ENCODE measurements around the gene POU2F1. TPM values are rescaled to one million over a fixed set of nuclear protein-coding genes. Genes with fewer than 3 reads are reported as not detected.

The POU2F1 gene
- total and polyA plus RNA-seq, 8 donors = 1.2 to 36.2 (median 7.7) TPM

DNA sequence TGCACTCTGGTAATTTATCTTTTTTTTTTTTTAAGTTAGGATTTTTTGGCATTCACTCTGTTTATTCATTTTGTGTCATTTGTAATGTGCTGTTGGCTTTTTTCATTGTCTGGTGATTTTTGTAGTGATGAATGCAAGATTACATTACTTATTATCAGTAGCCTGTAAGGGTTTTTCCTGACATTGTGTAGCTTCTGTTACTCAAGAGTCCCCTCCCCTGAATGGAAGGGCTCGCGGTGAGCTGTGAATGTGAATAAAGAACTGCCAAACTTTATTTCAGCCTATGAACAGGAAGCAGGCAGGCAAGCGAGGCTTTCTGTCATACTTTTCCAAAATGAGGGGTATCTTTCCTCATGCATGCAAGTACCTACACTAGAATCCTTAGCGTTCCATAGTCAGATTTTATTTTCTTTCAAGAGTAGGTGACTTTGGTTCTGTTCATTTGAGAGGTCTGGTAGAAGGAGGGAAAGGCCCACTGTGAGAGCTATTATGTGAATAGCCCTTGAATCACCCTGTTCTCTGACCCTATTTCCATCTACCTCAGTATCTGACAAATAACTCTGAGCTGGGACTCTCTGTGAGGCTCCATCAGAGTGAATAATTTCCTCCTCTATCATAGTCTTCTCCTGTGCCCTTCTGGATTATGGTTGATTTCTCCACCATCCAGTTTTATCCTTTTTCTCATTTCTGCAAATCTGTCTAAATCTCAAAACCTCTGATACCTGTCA lies 183.6 kb downstream of the POU2F1 start:
- intact Hi-C loops (cut with DNase I; ENCODE audit: low total_unique reads) = no loop called here
- Histone ChIP-seq H3K4me3 (no peak overlapping the region), H3K36me3 (peaks cover 2 to 37% (median 35%) of the 10 kb centered on the region in 4 donors), H3K9me3 (no peaks in the 10 kb centered on the region), H3K4me1 (no peaks in the 10 kb centered on the region), H3K27ac (no peak overlapping the region), H3K27me3 (no peaks in the 10 kb centered on the region)
- DNase-seq = no peak
- TF ChIP-seq, protein P1, sequence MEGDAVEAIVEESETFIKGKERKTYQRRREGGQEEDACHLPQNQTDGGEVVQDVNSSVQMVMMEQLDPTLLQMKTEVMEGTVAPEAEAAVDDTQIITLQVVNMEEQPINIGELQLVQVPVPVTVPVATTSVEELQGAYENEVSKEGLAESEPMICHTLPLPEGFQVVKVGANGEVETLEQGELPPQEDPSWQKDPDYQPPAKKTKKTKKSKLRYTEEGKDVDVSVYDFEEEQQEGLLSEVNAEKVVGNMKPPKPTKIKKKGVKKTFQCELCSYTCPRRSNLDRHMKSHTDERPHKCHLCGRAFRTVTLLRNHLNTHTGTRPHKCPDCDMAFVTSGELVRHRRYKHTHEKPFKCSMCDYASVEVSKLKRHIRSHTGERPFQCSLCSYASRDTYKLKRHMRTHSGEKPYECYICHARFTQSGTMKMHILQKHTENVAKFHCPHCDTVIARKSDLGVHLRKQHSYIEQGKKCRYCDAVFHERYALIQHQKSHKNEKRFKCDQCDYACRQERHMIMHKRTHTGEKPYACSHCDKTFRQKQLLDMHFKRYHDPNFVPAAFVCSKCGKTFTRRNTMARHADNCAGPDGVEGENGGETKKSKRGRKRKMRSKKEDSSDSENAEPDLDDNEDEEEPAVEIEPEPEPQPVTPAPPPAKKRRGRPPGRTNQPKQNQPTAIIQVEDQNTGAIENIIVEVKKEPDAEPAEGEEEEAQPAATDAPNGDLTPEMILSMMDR (IDR thresholded peaks at IDR 0.05) = no peak
- TF ChIP-seq EP300 (IDR thresholded peaks at IDR 0.05) (no peak), POLR2AphosphoS5 (IDR thresholded peaks at IDR 0.05) (no peak), POLR2A (IDR thresholded peaks at IDR 0.05) (no peak)
- 76 to 90% (median 86%) methylated on average over 4 of the region's 4 CpGs for WGBS, 5 donors

DNA sequence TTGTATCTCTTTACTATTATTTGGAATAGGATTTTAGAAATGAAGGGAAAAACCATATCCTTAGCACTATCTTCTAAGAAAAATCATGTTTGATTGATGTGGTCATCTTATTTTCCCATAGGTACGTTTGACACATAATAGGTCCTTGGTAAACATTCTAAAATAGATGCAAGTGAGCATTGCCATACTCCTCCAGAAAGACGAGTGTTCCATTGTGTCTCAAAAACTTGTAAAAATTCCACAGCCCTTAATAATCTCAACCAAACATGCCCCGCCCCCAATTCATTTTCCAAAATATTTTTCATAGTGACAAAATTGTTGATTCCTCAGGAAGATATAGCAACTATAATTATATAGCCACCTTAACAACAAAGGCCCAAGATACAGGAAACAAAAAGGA lies 184.2 kb downstream of the POU2F1 start:
- Histone ChIP-seq H3K27me3 (no peaks in the 10 kb centered on the region), H3K4me3 (no peak overlapping the region), H3K9me3 (no peaks in the 10 kb centered on the region), H3K27ac (no peak overlapping the region), H3K4me1 (no peaks in the 10 kb centered on the region), H3K36me3 (peaks cover 0 to 35% (median 31%) of the 10 kb centered on the region in 4 donors)
- 85 to 94% (median 88%) methylated on average over 3 of the region's 3 CpGs for WGBS, 5 donors
- DNase-seq = no peak
- intact Hi-C loops (cut with DNase I; ENCODE audit: low total_unique reads) = no loop called here
- TF ChIP-seq EP300 (IDR thresholded peaks at IDR 0.05) = no peak
- TF ChIP-seq POLR2A (IDR thresholded peaks at IDR 0.05) = no peak
- no peak for TF ChIP-seq POLR2AphosphoS5 (IDR thresholded peaks at IDR 0.05)
- TF ChIP-seq, protein P1 (IDR thresholded peaks at IDR 0.05) = no peak

DNA sequence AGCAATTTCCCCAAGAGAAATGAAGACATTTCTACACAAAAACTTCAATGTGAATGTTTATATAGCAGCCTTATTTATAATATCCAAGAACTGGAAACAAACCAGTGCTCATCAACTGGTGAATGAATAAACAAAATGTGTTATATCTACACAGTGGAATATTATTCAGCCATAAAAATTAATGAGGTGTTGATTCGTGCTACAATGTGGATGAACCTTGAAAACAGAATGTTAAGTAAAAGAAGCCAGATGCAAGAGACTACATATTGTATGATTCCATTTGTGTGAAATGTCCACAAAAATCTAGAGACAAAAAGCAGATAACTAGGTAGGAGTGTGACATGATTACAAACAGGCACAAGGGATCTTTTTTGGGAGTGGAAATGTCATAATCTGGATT lies 187.7 kb downstream of the POU2F1 start:
- intact Hi-C loops (cut with DNase I; ENCODE audit: low total_unique reads) = no loop called here
- no peaks in the 10 kb centered on the region for H3K4me1 ChIP-seq
- WGBS, 5 donors = 92 to 94% (median 92%) methylated on average over 1 of the region's 1 CpG
- no peaks in the 10 kb centered on the region for H3K9me3 ChIP-seq
- no peak overlapping the region for H3K4me3 ChIP-seq
- H3K27ac ChIP-seq = no peak overlapping the region
- no peak for TF ChIP-seq EP300 (IDR thresholded peaks at IDR 0.05)
- TF ChIP-seq POLR2AphosphoS5 (IDR thresholded peaks at IDR 0.05) = no peak
- TF ChIP-seq, protein P1 (IDR thresholded peaks at IDR 0.05) = no peak
- TF ChIP-seq POLR2A (IDR thresholded peaks at IDR 0.05) = no peak
- peaks cover 7 to 43% (median 37%) of the 10 kb centered on the region in 4 donors for H3K36me3 ChIP-seq
- no peak for DNase-seq
- H3K27me3 ChIP-seq = no peaks in the 10 kb centered on the region

- H3K4me3 ChIP-seq = no peak overlapping the region
- H3K4me1 ChIP-seq = no peaks in the 10 kb centered on the region
- intact Hi-C loops (cut with DNase I; ENCODE audit: low total_unique reads) = no loop called here
- no peak overlapping the region for H3K27ac ChIP-seq
- DNase-seq = peak in 1 of 2 donors; percentile 19
- H3K9me3 ChIP-seq = no peaks in the 10 kb centered on the region
- no peaks in the 10 kb centered on the region for H3K27me3 ChIP-seq
- 88 to 94% (median 92%) methylated on average over 1 of the region's 1 CpG for WGBS, 5 donors
- H3K36me3 ChIP-seq = peaks cover 7 to 51% (median 42%) of the 10 kb centered on the region in 4 donors
- no peak for TF ChIP-seq EP300 (IDR thresholded peaks at IDR 0.05)
These were observed 188.5 kb downstream of the POU2F1 start for GRCh38 chr1:167409183-167409582.

DNA sequence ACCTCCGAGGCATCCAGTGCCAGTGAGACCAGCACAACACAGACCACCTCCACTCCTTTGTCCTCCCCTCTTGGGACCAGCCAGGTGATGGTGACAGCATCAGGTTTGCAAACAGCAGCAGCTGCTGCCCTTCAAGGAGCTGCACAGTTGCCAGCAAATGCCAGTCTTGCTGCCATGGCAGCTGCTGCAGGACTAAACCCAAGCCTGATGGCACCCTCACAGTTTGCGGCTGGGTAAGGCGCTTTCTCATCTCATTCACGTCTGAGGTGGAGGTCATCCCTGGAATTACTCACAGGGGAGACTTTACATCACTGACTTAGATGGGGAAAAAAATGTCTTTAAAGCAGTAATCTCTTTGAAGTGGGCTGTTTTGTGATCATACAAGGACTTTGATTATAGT lies 191.4 kb downstream of the POU2F1 start:
- TF ChIP-seq, protein P1 (IDR thresholded peaks at IDR 0.05) = no peak
- TF ChIP-seq POLR2AphosphoS5 (IDR thresholded peaks at IDR 0.05) (no peak), POLR2A (IDR thresholded peaks at IDR 0.05) (no peak), EP300 (IDR thresholded peaks at IDR 0.05) (no peak)
- Histone ChIP-seq H3K27ac (no peak overlapping the region), H3K4me3 (no peak overlapping the region), H3K4me1 (no peaks in the 10 kb centered on the region), H3K9me3 (no peaks in the 10 kb centered on the region), H3K36me3 (peaks cover 17 to 69% (median 53%) of the 10 kb centered on the region in 4 donors), H3K27me3 (no peaks in the 10 kb centered on the region)
- 76 to 91% (median 89%) methylated on average over 4 of the region's 4 CpGs for WGBS, 5 donors
- intact Hi-C loops (cut with DNase I; ENCODE audit: low total_unique reads) = no loop called here
- no peak for DNase-seq

Measured in stomach (tissue), 9 donors.